GM10248 (cell line): ENCODE results near the gene CEP162.
"Not testable (repeated sequence)": the region's sequence is repeated elsewhere in the genome, so short reads cannot be mapped to it uniquely, and the experiment has no call there.

Experiments
- CTCF ChIA-PET: fragments of 300-600 bp; sonication (Branson Sonifier 250); formaldehyde crosslinking; extraction: SDS; loops from one replicate; lab custom pipeline; 2021; ENCODE audit warnings: antibody characterized with exemption; lab: Yijun Ruan, JAX
- POLR2A ChIA-PET: fragments of 350-650 bp; sonication (Branson Sonifier 250); formaldehyde crosslinking; extraction: SDS; loops from one replicate; lab custom pipeline; 2020; ENCODE audit warnings: antibody characterized with exemption; lab: Yijun Ruan, JAX
- DNase-seq: peaks from one replicate; pipeline ENCODE4 v3.0.0; 2012; ENCODE audit errors: extremely low spot score
- TF ChIP-seq, protein P1 (sequence below): IDR thresholded peaks from 2 replicates; pipeline ENCODE4 v1.5.1; 2012; ENCODE audit warnings: mild to moderate bottlenecking, low read depth; ENCODE audit errors: extremely low read depth, missing control alignments, control extremely low read depth

The CEP162 gene

DNA sequence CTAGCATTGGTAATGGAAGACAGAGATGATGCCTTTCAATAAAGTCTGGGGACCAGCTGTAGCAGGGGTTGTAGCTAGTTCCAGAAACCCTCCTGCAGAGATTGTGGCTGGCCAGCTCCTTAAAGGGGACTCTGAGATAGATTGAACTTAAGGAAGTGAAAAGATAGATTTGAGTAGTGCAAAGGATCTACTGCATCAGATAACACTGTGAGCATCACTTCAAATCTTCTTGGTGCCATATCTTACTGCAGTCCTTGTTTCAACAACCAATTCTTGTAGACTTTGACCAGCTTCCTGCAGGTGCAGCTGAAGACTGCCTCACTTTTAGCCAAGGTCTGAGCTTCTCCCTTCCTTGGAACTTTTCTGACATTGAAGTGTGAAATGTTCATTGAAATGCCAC lies 14.8 kb upstream of the CEP162 start:
- TF ChIP-seq, protein P1, sequence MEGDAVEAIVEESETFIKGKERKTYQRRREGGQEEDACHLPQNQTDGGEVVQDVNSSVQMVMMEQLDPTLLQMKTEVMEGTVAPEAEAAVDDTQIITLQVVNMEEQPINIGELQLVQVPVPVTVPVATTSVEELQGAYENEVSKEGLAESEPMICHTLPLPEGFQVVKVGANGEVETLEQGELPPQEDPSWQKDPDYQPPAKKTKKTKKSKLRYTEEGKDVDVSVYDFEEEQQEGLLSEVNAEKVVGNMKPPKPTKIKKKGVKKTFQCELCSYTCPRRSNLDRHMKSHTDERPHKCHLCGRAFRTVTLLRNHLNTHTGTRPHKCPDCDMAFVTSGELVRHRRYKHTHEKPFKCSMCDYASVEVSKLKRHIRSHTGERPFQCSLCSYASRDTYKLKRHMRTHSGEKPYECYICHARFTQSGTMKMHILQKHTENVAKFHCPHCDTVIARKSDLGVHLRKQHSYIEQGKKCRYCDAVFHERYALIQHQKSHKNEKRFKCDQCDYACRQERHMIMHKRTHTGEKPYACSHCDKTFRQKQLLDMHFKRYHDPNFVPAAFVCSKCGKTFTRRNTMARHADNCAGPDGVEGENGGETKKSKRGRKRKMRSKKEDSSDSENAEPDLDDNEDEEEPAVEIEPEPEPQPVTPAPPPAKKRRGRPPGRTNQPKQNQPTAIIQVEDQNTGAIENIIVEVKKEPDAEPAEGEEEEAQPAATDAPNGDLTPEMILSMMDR = no peak
- DNase-seq = no peak
- CTCF ChIA-PET = interaction anchor here (1.0 to 2.7 kb wide), 2 partner anchors 14 to 18 kb away, joined by 3 to 16 read pairs; partner anchors contain the start of gene CEP162
- POLR2A ChIA-PET = no interaction called here

DNA sequence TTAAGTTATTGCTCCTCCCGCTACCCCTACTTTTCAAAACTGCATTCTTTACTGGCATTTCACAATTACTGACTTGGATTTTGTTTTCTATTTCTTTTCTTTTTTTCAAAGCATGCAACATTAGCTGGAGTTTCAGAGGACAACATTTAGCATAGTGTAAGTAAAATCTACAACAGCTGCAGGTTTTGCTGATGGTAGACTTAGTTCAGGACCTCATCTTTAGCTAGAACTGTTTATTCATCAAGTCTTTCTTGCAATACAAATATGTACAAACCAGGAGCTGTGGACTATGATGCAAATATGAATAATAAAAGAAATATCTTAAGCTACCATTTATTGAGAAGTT lies 728 bp upstream of the CEP162 start:
- DNase-seq = no peak
- POLR2A ChIA-PET = interaction anchor here (1.0 kb wide), 1 partner anchor 368 kb away, joined by 3 read pairs; the partner anchor contains the start of gene CYB5R4
- TF ChIP-seq, protein P1 = no peak
- CTCF ChIA-PET = interaction anchor here (0.6 to 4.6 kb wide), 17 partner anchors 13 to 1095 kb away, joined by 3 to 38 read pairs (median 6); partner anchors contain the start of gene CYB5R4

- CTCF ChIA-PET = interaction anchor here (1.1 to 4.6 kb wide), 12 partner anchors 12 to 1096 kb away, joined by 3 to 38 read pairs (median 8); partner anchors contain the start of gene CYB5R4
- DNase-seq = no peak
- POLR2A ChIA-PET = no interaction called here
- TF ChIP-seq, protein P1 = no peak
Observed at GRCh38 chr6:84227044-84227433, 404 bp downstream of the CEP162 start.

DNA sequence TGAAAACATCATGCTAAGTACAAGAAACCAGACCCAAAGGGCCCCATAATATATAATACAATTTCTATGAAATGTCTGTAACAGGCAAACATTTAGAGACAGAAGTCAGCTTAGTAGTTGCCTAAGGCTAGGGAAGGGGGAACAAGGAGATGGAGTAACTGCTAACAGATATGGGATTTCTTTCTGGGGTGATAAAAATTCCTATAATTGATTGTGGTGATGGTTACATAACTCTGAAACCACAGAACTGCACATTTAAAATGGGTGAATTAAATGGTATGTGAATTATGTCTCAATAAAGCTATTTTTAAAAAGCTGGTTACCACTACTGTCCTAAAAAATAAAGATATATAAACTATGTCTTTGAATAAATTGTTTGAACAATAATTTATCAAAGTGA lies 3.2 kb downstream of the CEP162 start:
- CTCF ChIA-PET = interaction anchor here (0.8 to 4.6 kb wide), 3 partner anchors 9 to 323 kb away, joined by 3 to 38 read pairs (median 3); no protein-coding TSS in a partner anchor

DNA sequence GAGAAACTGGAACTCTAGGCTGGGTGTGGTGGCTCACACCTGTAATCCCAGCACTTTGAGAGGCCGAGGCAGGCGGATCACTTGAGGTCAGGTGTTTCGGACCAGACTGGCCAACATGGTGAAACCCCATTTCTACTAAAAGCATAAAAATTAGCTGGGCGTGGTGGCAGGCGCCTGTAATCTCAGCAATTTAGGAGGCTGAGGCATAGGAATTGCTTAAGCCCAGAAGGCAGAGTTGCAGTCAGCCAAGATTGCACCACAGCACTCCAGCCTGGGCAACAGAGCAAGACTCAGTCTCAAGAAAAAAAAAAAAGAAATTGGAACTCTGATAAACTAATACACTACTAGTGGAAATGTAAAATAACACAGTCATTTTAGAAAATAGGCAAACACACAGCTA lies 3.8 kb downstream of the CEP162 start:
- DNase-seq, POLR2A ChIA-PET: not testable (repeated sequence)
- CTCF ChIA-PET = interaction anchor here (1.3 to 3.8 kb wide), 3 partner anchors 12 to 338 kb away, joined by 3 to 26 read pairs (median 13); no protein-coding TSS in a partner anchor

More for the DNA sequence above, 3.2 kb downstream of the CEP162 start:
- TF ChIP-seq, protein P1 = no peak
- DNase-seq = no peak
- POLR2A ChIA-PET = no interaction called here

DNA sequence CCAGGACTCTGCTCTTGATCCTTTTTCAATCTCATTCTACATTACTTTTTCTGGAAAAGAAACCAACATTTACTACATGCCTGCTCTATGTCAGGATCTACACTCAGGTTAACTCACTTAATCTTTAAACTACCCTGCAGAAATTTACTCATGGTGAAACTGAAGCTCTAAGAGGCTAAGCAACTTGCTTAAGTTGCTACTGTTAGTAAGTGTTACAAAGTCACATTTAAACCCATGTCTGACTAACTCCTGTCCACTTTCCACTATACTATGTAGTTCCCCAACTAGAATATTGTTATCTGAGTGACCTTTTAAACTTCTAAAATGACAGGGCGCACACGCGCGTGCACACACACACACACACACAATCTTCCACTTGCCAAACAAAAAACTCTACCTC lies 5.0 kb downstream of the CEP162 start:
- POLR2A ChIA-PET = no interaction called here
- DNase-seq = no peak
- TF ChIP-seq, protein P1 = no peak
- CTCF ChIA-PET = interaction anchor here (0.9 to 3.8 kb wide), 3 partner anchors 11 to 337 kb away, joined by 3 to 26 read pairs (median 13); no protein-coding TSS in a partner anchor

DNA sequence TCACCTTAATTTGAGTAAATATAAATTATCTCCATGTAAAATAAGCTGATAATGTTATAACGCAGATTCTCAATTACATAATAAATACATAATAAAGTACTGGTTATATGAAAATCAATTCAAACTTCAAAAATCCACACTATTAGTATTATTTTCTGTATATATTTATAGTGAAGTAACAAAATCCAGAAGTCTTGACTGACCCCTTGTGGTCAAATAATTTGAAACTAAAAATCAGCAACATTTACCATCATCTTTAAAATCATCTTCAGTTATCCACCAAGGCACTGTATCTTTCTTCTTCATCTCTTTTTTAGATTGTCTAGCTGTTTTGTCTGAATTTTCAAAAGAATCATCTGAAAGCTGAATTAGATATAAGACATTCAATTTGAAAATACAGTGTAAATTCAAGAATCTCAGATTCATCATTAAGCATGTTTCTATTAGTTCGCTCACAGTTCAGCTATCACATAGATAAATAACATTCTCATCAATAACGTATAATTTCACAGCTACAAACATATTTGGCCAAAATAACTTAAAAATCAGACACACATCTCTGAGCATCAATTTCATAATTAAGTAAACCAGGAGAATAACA lies 6.5 kb downstream of the CEP162 start:
- no peak for DNase-seq
- CTCF ChIA-PET = interaction anchor here (0.8 to 3.8 kb wide), 12 partner anchors 9 to 606 kb away, joined by 3 to 26 read pairs (median 4); no protein-coding TSS in a partner anchor
- TF ChIP-seq, protein P1 = peak; percentile 23
- POLR2A ChIA-PET = no interaction called here
